ENCODE measurements around the gene TMEM121B.
"Not testable (repeated sequence)": the region's sequence is repeated elsewhere in the genome, so short reads cannot be mapped to it uniquely, and the experiment has no call there.

TMEM121B gene

DNA sequence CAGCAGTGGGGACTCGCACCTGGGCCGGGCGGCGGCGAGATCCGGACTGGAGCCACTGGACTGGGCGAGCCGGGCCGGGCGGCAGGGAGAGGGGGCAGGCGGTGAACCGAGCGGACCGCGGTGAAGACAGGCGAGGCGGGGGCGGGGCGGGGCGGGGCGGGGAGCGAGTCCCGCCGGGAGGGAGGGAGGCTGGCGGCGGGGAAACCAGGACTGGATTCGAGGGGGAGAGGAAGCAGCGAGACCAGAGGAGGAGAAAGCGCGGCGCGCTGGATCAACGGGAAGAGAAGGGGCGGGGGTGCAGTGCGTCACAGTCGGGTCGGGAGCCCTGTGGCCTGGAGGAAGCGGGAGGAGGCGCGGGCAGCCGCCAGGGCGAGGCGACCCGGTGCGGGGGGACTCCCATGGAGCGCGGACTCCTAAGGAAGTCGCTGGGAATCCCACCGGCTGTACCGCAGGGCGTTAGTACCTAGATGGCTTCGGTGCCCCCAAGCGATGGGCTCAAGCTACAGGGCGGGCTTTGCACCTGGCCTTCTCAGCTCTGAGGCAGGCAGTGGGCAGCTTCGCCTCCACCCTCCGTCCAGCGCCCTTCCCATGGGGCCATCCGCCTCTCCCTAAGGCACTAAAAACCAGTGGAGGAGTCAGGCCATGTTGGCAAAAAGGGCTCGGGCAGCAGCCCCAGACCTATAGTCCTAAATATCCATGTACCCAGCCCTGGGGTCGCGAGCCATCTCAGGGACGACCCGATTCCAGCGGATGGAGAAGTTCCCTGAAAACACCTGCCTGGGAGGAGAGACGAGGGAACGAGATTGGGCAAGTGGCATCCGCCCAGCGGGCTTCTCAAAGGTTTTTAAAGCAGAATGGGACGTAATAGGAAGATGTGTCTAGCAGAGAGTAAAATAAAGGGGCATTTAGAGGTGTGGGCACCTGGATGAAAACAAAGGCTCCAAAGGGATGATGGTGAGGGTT is at the start of gene TMEM121B:
TMEM121B (minus strand) TSS at position 128 of the 963 bp plus-strand sequence. CDS start 233 bp downstream, outside the sequence.
- DNase-seq, result peak; percentile 85

DNA sequence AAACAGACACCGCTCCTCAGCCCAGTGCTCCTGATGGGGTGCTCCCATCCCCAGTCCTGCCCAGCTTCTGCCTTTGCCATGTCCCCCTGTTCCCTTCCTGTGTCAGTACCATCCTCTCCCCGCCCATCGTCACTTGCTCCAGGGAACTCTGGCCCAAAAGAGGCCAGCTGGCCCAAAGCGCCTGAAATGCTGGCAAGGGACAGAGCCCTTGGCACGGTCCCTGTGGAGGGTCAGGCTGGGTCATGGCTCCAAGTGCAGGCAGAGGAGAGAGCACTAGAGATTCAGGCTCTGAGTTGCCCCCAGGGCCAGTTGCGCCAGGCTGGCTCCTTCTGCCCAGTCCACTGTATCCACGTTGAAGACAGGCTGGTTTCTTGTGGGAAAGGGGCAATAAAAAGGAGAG is 46.3 kb upstream of the TMEM121B start:
- DNase-seq, result no peak

DNA sequence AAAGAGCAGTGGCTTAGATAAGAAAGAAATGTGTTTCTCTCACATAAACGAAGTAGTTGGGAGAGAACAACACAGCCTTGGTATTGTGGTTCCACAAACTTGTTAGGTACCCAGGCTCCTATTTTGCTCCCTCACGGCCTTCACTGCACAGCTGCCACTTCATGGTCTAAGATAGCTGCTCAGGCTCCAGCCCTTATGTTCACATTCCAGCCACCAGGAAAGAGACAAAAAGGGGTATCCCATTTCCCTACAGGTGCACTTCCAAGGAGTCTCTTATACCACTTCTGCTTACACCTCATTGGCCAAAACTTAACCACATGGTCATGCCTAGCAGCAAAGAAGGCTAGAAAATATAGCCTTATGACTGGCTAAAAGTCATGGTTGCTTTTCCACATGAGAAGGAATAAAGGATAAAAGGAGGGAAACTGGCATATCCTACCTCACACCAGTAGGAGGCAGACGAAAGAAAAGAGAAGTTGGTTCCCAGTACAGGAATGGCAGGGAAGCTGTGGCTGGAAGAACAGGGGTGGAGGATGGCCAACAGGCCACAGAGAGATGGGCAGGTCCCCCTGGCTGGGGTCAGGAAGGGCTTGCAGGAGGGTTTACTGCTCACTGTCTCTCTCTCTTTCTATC is 43.3 kb upstream of the TMEM121B start:
- DNase-seq, result no peak

DNA sequence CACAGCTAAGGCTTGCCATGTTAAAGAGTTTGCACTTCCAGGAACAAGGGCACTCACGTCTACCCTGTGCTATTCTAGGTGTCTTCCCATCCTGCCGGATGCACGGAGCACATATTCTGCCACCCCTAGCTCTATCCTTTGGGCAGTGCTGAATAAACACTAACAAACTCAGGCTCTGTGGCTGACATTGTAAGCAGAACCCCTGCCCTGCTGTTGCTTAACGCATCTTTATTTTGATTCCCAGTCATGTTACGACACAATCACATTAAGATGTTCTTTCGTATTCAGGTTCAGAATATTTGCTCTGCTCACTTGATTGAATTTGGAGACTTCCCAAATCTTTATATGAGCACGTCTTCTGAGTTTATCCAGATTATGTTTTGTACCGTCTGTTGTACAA is 41.6 kb upstream of the TMEM121B start:
- DNase-seq, result no peak

DNA sequence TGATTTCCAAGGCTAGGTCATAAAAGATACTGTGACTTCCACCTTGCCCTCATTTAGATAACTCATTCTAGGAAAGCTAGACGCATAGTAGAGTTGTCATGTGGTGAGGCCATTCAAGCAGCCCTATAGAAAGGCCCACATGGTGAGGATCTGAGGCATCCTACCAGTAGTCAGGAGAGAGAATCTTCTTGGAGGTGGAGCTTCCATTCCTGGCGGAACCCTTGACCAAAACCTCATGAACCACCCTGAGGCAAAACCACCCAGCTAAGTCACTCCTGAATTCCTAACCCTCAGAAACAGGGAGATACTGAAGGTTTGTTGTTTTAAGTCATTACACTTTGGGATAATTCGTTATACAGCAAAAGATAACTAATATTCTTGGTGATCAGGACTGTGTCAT is 40.8 kb upstream of the TMEM121B start:
- DNase-seq, result no peak

DNA sequence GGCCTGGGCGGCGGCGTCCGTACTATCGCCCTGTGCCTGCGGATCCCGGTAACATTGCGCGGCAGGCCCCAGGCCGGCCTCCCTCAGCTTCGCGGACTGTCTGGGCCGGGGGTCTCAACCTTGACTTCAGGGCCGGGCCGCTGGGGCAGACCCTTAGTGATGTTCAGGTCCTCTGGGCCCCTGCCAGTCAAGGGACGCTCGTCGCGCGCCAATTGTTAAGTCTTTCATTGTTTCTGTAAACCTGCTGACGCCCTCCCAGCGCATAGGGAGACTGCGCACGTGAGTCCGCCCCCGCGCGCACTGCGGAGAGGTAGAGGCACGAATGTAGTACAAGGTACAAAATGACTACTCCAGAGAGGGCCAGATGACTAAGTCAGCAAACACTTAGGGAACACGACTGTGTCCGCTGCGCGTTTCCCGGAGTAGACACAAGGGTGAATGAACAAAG is 38.4 kb upstream of the TMEM121B start:
- DNase-seq, result peak; percentile 48

DNA sequence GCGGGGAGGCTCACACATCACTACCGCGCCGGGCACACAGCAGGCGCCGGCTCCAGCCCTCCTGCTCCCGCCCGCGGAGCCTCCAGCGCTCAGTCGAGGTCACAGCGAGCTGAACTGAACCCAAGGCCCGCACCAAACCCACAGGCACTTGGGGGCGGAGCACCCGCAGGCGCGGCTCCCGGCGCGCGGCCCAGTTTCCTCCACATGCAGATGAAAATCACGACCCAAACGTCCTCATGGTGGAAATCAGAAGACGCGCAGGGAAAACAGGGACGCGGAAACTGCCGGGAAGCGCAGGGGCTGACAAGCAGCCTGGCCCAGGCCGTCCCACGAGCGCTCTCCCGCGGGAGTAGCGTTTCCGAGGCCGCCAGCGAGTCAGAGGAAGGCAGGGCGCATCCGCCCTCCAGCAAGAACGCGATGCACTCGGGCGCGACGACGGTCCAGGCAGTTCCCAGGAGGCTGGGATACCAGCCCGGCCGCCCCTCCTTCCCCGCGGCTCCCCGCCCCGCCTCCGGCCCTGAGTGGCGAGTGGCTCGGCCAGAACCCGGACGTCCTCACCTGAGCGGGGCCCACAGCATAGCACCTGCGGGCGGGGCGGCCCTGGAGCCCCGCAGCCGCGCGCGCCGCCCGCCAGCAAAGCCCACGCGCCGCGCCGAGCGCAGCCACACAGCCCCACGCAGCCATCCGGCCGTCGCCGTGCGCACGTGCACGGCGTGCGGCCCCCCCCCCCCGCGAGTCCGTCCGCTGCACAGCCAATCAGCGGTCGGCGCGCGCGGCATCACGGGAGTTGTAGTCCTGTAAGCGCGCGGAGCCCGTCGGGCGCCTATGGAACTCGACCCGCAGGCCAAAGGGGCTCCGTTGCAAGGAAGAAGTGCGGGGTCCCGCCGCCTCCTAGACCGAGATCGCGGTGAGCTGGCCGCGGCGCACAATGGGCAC is 37.7 kb upstream of the TMEM121B start, which contains the start of gene HDHD5:
HDHD5 (minus strand) TSS at position 710 of the 936 bp plus-strand sequence; CDS start at position 684, 26 bp downstream.
- DNase-seq, result peak; percentile 95

DNA sequence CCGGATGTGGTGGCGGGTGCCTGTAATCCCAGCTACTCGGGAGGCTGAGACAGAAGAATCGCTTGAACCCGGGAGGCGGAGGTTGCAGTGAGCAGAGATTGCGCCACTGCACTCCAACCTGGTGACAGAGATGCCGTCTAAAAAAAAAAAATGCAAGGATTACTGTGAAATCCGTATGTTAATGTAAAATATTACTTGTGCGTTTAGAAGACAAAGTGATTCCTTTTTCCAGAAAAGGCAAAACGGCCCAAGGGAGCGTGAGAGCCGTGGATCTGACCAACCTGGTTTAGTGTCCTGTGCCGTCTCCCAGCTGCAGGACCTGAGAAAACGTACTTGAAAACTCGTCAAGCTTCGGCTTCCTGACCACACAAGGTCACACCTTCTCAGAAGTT is 37.0 kb upstream of the TMEM121B start:
- no peak for DNase-seq

DNA sequence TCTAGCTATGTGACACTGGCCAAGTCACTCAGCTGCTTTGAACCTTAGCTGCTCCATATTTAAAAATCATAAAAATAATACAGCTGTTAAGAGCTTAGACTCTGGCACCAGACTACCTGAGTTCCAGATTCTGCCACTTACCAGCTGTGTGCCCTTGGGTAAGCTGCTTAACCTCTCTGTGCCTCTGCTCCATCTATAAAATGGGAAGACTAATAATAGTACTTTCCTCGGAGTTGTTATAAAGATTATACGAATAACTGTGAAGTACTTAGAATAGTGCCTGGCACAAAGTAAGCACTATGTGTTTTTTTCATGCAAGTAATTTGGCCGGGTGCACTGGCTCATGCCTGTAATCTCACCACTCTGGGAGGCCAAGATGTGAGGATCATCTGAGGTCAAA is 36.6 kb upstream of the TMEM121B start:
- DNase-seq, result no peak

DNA sequence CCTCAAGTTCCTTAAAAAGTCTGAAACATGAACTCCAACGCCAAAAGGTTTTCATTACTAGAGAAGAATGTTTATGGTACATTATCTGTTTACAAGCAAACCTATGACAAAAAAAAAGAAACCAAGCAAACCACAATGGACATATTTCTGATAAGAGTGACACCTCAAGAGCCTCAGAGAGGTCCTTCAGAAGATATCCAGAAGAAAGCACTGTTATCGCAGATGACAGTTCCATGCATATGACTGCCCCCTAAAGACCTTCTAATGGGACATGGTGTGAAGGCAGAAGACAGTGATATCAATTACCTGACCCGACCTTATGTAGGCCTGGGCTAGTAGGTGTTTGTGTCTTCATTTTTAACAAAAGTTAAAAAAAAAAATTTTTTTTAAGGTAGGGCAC is 34.8 kb upstream of the TMEM121B start:
- no peak for DNase-seq

DNA sequence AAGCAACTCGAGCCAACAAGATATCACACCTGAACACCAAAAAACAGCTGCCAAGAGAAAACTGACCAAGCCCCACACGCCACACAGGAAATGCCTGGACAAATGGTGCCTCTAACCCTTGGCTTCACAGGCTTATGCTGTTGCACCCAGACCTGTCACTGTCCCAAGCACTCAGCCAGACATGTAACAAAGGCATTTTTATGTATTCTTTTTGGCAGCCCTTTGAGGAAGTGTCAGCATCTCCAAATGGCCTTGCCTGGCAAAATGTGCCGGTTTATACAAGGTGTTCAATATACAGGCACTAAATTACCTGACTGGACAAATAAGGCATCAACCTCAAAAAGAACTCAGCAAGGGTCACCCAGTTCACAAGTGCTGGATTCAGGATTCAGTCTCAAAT is 31.8 kb upstream of the TMEM121B start:
- DNase-seq, result no peak

DNA sequence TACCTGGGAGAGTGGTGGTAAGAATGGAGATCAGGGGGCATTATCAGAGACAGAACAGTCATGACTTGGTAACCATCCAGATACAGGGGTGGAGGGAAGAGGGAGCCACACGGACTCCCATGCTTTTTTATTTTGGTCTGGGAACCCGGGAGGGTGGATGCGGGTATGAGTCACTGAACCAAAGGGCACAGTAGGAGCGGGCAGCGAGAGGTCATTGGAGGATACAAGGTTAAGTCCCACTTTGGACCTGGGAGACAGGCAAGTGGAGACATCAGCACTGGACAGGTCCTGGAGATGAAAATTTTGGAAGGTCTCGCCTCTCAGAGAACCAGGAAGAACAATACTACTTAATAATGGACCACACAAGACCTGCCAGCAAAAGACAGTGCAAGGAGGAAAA is 31.2 kb upstream of the TMEM121B start:
- no peak for DNase-seq

DNA sequence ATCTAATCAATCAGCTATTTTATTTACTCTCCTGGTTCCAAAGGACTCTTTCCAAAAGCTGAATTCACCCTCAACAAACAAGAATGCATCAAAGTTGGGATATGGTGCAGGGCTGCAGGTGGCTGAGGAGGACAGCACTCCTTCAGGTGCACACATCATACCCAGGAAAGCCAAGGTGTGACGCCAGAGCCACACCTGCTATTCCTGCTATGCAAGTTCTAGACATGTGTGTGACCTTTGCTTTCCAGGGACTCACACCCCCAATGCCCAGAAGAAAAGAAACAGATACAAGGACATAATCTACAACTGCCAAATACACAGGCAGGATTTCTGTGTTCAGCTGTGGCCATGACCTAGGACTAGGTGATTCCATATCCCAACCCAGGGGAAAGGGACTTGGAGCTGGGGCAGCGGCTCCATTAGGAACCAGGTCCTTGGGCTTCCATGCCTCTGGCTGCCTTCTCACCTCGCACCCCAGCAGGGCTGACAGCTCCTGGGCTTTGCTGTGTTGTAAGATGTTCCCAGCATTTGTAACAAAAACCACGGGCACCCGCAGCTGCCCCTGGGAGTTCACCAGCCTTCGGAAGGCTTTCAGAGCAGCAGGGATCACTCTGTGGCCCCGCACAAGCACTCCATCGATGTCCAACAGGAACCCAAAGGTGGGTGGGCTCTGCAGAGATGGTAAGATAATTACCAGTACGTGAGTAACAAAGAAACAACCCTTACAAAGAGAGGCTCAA is 28.1 kb upstream of the TMEM121B start:
- DNase-seq, result no peak

DNA sequence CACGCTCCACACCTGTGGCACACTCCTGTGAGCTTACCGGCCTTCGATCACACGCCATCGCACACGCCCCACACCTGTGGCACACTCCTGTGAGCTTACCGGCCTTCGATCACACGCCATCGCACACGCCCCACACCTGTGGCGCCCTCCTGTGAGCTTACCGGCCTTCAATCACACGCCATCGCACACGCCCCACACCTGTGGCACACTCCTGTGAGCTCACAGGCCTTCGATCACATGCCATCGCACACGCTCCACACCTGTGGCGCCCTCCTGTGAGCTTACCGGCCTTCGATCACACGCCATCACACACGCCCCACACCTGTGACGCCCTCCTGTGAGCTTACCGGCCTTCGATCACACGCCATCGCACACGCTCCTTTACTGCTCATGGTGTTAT is 26.3 kb upstream of the TMEM121B start:
- DNase-seq, result not testable (repeated sequence)

DNA sequence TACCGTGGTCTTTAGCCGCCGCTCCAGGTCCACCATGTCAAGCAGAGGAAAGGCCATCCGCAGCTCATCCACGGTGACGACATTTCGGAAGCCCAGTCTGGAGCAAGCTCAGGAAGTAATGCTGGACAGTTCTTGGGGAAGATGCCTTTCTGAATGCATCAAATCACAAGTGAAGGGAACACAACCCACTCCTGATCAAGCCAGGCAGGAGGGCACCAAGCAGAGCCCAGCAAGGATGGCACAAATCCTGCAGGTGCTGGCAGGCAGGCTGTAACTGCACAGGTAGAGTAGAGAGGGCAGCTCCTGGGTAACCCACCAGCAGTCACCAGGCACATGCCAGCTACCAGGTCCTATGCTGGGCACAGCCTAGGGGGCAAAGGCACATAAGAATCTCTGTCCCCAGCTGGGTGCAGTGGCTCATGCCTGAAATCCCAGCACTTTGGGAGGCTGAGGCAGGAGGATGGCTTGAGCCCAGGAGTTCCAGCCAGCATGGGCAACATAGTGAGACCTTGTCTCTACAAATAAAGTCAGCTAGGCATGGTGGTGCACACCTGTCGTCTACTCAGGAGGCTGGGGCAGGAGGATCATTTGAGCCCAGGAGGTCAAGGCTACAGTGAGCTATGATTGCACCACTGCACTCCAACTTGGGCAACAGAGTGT is 24.0 kb upstream of the TMEM121B start:
- DNase-seq, result no peak

DNA sequence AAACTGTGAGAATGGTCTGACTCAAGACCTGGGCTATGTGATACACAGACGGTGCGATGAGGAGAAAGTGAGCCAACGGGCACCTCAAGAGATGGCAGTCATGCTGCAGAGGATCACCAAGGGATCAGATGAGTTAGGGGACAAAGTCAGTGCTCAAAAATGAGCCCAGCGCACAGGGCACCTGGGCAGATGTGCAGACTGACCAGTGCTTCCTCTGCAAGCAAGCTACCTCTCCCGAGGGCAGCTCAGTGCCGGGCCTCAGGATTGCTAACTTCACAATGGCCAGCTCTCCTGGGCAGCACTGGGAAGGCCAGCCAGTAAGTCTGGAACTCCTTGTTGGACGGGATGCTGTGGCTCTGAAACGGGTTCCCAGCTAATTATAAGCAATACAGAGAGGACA is 22.7 kb upstream of the TMEM121B start:
- DNase-seq, result no peak

DNA sequence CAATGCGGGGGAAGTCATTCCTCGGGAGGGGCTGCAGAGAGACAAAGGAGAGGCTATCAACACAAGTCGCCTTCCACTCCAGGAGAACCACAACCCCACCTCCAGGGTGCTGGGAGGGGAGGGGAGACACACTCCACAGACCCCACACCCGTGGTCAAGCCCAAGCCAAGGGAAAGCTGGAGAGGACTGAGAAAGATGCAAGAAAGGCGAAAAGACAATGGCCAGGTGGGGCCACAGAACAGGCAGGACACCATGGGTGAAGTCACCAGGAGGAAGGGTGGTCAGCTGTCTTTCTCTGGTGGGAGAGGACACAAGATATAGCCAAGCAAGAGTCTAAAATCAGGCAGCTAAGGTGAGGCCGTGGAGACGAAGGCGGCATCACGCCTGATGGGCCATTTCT is 21.9 kb upstream of the TMEM121B start:
- no peak for DNase-seq

DNA sequence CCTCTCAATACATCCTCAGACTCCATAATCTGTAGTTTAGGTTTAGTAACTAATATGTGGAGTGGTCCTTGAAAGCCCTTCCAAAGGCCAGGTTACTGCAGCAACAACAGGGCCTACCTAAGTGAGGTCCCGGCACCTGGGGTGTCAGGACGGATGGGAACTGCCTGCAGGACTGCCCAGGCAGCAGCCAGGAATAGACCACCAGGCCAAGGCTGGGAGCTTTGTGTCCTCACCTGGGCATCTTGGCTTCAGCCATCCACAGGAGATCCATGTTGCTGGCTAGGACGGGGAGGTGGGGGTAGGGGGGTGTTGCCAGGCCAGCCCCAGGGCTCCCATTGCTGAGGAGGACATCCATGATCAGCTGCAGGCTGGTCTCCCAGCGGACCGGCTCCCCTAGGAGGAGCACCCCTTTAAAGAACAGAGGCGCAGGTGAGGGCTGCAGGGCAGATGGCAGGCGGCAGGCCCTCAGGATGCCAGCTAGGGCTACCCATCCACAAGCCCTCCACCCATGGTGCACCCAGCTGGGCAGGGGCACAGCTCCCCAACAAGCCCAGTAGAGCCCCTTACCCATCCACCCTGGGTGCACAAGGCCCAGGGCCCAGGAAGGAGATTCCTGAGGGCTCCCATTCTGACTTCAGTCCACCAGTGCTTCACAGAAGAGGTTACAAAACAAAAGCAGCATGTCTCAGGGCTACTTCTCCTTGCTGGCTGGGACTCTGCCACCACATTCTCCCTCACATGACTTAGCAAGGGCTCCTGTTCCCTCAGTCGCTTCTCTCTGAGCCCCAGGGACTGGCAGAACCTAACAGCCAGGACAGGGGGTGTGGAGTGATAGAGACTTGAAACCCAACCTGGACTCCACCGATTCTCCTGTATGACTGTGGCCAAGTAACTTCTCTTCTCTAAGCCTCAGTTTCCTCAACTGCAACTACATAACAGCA is 19.9 kb upstream of the TMEM121B start:
- DNase-seq, result no peak

DNA sequence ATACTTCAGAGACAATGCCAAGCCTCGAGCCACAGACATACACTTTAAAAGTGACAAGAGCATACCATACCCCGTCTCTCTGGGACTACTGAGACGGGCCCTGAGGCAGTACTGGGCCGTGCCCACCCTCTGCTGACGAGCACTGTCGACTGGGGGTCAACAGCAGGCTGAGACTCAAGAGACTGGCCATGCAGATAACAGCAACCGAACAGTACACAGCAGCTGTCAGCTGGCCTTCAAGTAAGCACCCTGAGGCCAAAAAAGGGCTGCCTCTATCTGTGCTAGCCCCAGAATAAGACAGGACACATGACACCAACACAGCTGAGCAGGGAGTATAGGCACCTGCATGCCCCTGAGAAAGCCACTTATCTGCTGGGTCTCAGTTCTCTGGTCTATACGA is 18.9 kb upstream of the TMEM121B start:
- DNase-seq, result no peak

DNA sequence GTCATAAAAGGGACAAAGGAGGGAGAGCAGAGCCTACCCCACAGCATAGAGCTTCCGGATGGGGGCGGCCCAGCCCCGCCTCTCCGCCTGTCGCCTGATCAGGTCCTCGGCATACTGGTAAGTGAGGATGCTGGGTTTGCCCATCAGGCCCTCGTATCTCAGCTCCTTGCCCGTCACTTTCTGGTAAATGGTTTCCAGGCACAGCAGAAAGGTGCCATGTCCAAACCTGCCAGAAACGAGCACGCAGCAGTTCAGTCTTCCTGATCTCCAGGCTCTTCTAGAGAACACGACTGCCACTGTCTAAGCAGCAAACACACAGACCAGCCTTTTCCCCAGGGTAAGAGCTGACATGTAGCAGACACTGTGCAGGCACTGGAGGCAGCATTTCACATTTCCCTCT is 17.4 kb upstream of the TMEM121B start:
- no peak for DNase-seq

Data from suppressor macrophage treated with lipopolysaccharide for 4 hours (primary cell).